NCI-H2171 treated with DMSO at 0.1 percent for 48 hours (cell line): ENCODE measurements around the gene NCF4.

Source experiments
- DNase-seq: peaks from one replicate; lab custom pipeline; 2025; lab: John Stamatoyannopoulos, UW

The NCF4 gene

GRCh38 chr22:36860821-36861659 lies at the start of gene NCF4:
TSS of gene NCF4 (plus strand) at chr22:36861006. CDS start at chr22:36861172, 166 bp downstream.
- DNase-seq: no peak

GRCh38 chr22:36811094-36811800 lies 49.6 kb upstream of the NCF4 start:
- DNase-seq: peak; percentile 66

GRCh38 chr22:36814801-36815200 lies 46.0 kb upstream of the NCF4 start:
- no peak for DNase-seq

- DNase-seq: no peak
Measured at GRCh38 chr22:36815558-36816338, 45.1 kb upstream of the NCF4 start.

- no peak for DNase-seq
Measured at GRCh38 chr22:36816339-36816635, 44.5 kb upstream of the NCF4 start.

GRCh38 chr22:36816636-36817524 lies 43.9 kb upstream of the NCF4 start, which contains the start of gene PVALB:
TSS of gene PVALB (minus strand) at chr22:36817035. CDS start at chr22:36817005, 30 bp downstream.
- DNase-seq: peak; percentile 10

- no peak for DNase-seq
Measured at GRCh38 chr22:36817525-36817848, 43.3 kb upstream of the NCF4 start.

GRCh38 chr22:36818010-36818642 lies 42.7 kb upstream of the NCF4 start:
- peak; percentile 29 for DNase-seq

- no peak for DNase-seq
Measured at GRCh38 chr22:36819112-36819511, 41.7 kb upstream of the NCF4 start.

- DNase-seq: no peak
Measured at GRCh38 chr22:36822581-36822980, 38.2 kb upstream of the NCF4 start.

GRCh38 chr22:36823186-36823839 lies 37.5 kb upstream of the NCF4 start:
- DNase-seq: no peak

GRCh38 chr22:36824655-36825054 lies 36.2 kb upstream of the NCF4 start:
- no peak for DNase-seq

- DNase-seq: no peak
Measured at GRCh38 chr22:36826262-36826661, 34.5 kb upstream of the NCF4 start.

GRCh38 chr22:36828815-36829214 lies 32.0 kb upstream of the NCF4 start:
- DNase-seq: no peak

- DNase-seq: no peak
Measured at GRCh38 chr22:36829370-36830002, 31.3 kb upstream of the NCF4 start.

GRCh38 chr22:36830601-36831000 lies 30.2 kb upstream of the NCF4 start:
- DNase-seq: no peak

- DNase-seq: no peak
Measured at GRCh38 chr22:36831206-36831605, 29.6 kb upstream of the NCF4 start.

GRCh38 chr22:36831717-36832116 lies 29.1 kb upstream of the NCF4 start:
- no peak for DNase-seq

GRCh38 chr22:36833073-36833472 lies 27.7 kb upstream of the NCF4 start:
- DNase-seq: no peak

- DNase-seq: no peak
Measured at GRCh38 chr22:36835903-36836302, 24.9 kb upstream of the NCF4 start.
